Stimulated activated CD8-positive, alpha-beta memory T cell treated with anti-CD3 and anti-CD28 coated beads, Interleukin-12 subunit alpha, Interleukin-12 subunit beta, amount 100 ng/mL, for 24 hours (primary cell): Measurements from ENCODE around the gene EPHB1.

Experiments
- DNase-seq: peaks from one replicate; pipeline ENCODE4 v3.0.0-alpha.2; 2020; ENCODE audit errors: extremely low read depth

Gene EPHB1

DNA sequence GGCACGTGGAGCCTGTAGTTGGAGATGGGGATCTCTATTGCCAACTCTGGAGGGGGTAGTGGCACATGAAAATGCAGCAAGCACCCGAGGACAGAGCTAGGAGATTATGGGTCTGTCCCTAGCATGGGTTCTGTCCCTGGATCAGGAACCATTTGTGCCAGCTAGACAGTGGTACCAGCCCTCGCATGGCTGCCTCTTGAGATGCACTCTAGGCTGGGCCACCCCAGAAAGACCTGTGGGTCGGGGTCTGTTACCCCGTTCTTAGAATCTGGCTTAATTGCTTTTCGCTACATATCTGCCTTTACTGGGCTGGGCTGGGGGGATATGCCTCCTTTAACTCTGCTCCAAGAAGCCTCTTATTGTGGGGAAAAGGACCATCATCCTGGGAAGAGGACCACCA, 54.5 kb downstream of the EPHB1 start:
- no peak for DNase-seq

DNA sequence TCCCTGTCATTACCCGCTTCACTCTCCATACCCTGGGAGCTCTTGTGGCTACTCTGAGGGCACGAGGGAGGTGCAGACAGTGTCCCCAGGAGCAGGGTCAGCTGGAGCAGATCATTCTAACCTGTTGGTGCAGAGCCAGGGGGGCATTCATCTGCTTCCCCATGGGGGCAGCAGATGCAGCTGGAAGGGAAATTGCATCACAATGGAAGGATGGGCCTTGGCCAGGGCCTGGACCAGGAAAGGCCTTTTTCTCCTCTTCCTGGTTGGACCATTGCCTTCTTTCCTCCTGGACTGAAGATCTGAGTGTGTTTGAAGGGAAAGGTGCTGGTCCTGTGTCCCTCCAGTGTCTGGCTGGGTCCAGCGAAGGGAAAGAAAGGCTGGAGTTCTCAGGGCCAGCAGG, 55.7 kb downstream of the EPHB1 start:
- no peak for DNase-seq

DNA sequence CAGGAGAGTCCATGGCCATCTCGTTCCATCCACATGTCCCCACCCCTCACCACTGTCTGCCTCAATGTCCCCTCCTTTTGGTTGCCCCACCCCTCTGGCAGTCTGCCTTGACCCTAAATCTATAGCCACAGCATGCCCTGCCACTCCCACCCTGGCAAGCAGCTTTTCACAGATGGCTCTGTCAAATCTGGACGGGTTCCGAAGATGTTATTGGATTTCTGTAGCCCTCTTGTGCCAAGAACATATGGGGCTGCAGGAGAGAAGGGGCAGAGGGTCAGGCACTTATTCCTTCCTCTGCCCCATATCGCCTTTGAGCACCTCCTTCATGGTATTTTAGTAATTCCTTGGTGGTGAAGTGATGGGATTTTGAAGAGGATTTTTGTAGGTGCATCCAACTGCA, 57.1 kb downstream of the EPHB1 start:
- no peak for DNase-seq

DNA sequence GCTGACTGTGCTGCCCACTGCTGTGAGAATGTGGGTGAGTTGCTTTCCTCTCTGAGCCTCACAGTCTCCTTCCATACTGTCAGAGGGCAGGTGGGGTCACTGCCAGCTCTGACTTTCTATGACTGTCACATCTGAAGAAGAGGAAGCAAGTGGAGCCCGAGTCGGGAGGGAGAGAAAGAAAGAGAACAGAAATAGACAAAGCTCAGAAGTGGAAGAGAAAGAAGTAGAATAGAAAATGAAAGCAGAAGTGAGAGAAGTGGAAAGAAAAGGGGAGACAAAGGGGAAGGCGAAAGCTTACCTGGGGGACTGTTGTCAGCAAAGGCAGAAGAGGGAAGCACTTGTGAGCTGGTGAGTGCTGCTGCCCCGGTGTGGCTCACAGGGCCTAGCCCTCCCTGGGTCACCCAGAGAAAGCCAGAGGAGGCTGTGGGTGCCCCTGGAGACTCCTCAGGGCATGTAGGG, 57.9 kb downstream of the EPHB1 start:
- no peak for DNase-seq

DNA sequence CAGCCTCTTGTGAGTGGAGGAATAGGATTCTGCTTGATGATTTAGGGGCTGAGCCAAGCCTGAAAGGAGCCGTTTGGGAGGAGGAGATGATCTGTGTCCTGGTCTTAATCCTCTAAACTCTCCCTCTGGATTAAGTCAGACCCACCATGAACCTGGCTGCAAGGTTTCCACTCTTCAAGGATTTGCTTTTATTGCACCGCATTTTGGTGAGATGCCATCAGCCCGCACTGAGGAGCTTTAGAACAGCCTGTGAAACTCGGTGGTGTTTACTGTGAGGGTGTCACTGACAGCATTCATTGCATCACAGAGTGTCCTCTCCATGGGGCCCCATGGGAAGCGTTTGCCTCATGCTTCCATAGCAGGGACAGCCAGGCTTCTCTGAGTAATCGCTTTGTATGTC, 59.2 kb downstream of the EPHB1 start:
- no peak for DNase-seq

DNA sequence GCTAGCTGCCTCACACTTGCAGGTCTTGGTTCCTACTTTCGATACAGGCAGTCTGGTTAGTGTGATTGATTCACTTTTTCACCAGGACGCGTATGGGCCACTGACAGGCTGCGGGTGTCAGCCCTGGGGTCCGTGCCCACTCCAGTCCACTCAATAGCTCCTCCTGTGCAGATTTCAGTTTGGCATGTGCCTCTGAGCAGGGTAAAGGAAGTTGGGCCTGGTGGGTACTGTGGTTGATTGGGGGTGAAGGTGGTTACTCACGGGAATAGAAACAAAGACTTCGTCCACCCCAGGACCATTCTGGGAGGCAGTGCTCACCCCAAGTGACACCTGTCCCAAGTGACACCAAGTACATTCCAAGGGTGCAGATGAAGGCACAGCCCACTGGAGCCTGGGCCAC, 62.3 kb downstream of the EPHB1 start:
- no peak for DNase-seq

DNA sequence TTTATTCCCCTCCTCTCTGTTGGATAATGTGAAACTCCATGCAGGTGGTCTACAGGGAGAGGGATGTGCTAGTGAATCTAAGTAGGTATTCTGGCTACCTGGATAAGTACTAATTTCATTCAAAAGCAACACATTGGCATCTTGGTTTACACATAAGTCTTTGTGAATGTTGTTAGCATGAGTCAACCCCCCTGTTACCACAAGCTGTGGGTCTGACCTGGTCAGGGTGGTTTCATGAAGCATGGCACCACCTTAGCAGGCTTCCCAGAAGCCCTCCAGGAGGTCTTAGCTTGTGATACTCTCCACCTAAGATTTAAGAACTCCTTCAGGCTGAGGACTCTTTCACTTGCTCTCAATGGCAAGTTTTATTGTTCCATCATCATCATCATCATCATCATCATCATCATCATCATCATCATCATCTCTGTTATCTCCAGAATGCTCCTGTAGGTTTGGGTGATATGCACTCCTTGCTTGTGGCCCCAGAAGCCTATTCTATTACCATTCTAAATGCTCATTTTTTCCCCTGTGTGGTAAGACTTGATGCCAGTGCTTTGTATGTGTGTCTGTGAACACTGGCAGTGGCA, 62.8 kb downstream of the EPHB1 start:
- DNase-seq = no peak

DNA sequence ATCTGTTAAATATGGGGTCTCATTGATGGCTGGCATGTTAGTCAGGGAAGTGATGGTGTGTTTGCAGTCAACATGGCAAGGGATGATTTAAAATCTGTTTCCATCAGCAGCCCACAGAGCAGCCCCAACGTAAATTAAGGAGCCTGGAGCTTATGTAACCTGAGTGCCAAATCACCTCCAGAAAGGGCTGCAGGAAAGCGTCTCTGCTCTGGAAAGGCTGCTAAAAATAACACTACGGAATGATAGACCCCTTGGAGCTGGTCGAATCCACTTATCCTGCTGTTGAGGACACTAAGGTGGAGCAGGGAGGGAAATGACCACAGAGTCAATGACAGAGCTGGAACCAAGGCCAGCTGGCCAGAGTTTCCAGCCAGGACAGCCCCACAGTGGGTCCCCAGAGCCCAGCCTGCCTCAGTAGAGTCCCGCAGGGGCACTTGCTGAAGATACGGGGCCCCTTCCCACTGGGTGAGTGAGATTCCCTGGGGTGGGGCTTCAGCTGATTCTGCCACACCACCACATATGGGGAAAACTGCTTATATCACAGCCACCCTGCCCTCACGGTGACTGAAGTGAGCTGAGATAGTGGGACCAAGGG, 63.5 kb downstream of the EPHB1 start:
- DNase-seq = no peak

DNA sequence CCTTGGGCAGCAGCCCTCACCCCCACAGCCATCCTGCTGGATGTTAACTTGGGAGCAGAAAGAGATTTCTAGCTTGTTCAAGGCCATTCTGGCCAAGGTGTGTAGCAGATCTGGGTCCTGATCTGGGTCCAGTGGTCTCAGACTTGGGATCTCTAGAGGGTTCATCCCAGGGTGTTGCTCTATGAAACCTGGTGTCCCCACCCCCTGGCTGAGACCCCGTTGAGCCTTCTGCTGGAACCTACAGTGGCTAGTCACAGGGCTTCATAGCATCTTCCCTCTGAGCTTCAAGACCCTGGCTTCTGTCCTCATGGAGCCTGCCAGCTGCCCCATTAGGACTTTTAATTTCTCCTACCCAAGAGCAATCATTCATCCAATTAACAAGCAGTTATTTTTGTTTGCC, 64.3 kb downstream of the EPHB1 start:
- no peak for DNase-seq

DNA sequence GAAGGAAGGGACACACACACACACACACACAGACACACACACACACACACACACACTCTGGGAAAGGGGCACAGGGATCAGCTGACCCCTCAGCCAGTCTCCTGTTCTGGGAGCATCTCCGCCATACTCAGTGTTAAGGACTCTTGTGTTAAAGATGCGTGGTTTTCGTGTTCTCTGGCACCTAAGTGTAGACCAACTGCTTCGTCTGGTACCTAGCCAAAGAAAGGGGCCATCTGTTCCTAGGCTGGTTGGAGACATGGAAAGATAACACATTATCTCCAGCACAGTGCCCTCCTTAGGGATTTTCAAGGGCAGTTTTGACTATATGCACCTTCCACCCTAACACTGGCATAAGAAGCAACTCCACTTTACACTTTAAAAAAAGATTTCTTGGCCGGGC, 65.1 kb downstream of the EPHB1 start:
- DNase-seq = no peak

DNA sequence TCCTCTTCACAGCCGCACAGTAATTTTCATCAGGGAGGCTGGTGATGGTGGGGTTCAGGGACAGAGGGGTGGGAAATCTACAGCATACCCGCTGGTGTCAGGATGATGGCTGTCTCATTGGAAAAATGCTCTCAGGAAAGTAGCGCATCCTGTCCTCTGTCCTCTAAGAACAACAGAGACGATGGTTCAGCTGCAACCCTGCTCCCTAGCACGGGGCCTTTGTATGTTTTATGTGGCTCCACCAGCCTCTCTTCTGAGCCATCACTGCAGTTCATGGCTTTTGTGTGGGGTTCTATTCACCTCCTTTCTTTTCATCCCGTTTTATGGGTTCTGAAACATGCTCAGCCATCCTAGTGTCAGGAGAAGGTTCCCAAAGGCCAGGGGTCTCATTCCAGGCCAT, 68.9 kb downstream of the EPHB1 start:
- DNase-seq = no peak

DNA sequence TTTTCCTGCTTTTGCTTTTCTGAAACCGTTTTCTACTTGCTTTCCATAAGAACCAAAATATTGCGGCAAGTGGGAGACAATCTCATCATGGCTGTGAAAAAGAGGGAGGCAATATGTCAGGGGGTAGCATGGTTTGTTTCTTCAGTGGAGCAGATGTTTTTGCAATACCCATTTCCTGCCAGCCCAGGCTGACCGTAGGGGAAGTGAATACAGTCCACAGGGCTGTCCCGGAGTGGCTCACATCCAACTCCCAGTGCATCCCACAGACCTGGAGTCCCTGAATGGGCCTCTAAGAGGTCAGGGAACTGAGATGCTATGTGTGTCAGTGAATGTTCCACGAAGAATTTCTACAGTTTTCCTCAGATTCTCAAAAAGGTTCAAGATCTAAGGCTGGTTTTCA, 69.6 kb downstream of the EPHB1 start:
- no peak for DNase-seq

DNA sequence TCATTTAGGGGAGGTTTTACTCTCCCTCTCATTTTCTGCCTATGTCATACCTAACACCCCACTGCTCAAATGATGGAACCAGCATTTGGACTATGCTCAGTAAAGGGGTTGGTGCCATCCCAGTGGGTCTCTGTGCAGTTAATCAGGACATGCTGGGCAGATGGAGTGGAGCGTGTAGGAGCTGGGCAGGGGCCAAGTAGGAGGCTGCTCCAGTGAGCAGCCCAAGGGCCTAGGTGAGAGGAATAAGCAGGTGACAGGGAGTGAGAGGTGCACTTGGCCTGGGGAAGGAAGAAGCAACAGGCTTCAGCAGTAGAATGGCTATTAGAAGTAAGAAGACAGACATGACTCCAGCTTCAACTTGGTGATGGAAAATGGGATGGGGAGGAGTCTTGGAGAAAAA, 72.2 kb downstream of the EPHB1 start:
- DNase-seq = no peak

DNA sequence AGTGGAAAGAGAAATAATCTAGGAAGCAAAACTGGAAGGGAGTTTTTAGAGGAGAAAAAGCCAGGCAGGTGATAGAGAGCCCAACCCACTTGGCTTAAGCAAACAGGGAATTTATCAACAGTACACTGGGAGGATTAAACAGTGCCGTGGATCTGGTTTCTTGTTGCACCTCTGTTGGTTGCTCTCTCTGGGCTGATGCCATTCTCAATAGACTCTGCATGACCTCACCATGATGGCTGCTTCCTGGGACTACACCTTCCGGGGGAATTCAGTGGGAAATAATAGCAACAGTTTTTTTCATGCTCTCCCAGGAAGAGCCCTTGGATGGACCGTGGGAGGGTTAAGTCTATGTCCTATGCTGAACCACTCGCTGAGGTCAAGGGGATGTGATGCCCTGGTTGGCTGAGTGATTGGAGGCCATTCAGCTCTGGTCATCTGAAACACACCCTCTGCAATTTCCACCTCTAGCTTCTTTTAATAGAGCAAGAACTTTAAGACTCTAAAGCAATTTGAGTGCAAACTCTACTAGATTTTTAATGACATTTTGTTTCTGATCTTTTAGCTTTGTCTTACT, 74.2 kb downstream of the EPHB1 start:
- DNase-seq = no peak

DNA sequence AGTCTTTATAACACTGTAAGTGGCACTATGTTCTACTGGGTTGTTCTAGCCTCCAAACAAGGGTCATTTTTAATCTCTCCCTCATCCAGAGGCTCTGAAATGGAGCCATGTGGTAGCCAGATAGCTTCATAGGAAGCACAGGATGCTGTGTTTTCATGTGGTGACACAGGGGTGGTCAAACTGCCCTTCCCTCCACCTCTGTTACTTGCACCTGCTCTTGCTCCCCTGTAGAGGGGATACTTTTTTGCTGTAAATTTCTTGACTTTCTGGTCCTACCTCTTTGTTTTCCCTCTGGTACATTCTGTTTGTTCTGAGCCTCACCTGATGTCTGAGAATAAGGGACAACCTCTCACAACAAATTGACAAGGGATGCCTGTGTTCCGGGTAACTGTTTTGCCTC, 76.8 kb downstream of the EPHB1 start:
- DNase-seq = no peak

DNA sequence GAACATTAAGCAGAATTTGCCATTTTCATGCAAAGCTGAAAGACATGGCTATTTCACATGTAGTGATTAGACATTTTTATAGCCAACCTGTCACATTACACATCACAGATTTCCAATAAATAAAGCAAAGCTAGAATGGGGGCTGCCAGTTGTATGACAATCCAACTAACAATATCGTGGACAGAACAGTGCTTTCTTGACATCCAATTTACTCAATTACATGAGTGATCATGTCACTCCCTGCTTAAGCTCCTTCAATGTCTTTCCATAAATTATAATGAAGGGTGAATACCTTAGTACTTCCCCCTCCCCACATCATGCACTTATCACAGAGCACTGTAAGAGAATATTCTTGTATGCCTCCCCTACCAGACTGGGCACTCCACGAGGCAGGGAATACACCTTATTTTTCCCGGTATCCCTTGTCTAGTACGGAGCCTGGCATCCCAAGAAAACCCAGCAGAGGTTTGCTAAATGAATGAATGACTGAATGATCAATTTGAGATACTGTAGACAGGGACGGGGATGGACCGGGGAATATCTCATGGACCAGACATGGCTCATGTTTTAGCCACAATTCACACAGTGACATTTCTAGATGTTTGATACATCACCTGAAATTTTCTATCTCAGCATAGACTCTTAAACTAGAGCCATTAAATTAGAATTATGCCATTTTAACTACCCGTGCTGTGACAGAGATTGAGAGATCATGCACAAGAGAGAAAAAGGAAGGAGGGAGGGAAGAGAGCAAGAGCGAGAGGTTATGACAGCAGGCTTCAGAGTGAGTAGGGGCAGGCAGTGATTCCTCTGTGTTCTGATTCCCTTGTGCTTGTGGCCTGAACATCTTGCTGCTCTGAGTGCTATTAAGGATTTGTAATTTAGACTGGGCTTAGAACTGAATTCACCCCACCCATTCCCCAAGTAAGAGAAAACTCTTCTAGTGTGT, 77.7 kb downstream of the EPHB1 start:
- DNase-seq = no peak

DNA sequence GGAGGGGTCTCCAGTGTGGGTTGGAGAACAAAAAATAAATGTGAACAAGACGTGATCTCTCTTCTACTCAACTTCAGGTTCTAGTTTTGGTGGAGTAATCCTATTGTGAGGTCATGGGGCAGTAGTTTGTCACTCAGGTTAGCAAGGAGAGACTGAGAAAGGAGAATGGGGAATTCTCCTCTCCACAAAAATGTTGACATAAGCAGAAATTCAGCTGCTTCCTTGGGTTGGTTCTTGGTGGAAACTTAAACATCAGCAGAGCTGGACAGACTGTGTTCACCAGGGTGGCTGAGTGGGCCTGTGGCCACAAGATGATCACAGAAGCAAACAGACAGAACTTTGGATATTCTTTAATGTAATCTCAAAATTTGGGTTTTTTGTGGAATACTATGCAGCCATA, 78.7 kb downstream of the EPHB1 start:
- no peak for DNase-seq

DNA sequence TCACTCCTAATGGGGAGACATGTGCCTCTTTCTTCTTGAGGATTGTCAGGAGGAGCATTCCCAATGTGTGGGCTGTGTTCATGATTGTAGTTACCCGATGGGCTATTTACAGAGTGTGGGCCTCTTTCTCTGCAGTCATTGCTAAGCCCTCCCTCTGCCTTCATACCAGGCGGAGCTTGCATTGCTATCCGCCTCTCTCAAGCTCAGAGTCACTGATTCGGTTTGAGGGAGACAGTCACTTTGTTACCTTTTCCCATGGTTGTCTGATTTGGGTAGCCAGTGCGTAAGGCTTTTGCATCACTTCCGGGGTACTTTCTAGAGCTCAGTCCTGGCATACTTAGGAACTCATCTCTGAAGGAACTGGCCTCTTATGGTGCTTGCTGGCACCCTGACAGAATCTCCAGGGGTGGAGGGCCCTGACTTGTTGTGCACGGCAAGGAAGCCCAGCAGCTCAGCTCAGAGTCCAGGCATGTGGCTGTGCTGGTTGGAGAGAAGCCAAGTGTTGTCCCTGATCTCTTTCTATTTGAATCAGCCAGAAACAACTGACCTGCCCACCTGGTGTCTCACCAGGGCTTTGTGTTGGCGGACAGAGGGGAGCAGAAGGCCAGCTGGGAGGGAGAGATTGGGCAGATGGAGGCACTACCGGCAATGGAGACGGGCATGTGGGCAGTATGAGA, 79.8 kb downstream of the EPHB1 start:
- DNase-seq = no peak

DNA sequence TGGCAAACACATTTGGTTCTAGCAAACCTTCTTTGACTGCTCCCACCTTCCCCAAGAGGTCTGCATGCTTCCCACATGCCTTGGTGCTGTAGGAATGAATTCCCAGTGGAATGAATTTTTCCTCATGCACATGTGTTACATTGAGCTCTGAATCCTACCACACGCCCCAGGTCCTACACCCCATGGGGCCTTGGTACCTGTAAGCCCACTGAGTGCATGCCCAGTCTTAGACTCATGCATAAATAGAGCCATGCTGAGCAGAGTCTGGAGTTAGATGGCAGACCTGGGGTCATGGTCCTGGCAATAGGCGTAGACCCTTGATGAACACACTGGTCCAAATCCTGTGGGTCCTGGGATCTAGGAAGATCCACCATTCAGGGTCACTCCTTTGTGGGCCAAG, 81.8 kb downstream of the EPHB1 start:
- DNase-seq = no peak

DNA sequence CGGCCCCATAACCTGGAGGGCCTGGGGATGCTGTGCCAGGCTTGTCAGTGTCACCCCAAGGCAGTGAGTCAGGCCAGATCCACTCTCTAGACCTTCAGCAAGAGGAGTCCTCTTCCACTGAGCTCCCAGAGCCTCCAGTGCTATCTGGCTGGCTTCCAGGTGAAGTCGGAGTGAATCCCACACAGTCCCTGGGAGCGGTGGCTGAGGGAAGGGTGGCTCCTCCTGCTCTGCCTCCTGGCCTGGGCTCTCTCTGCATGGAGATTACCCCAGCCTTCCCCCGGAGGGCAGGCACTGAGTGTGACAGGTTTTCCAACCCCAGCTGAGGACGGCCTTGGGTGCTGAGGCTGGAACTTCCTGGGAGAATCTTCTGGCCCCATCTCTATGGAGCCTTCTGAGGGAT, 82.7 kb downstream of the EPHB1 start:
- DNase-seq = no peak

DNA sequence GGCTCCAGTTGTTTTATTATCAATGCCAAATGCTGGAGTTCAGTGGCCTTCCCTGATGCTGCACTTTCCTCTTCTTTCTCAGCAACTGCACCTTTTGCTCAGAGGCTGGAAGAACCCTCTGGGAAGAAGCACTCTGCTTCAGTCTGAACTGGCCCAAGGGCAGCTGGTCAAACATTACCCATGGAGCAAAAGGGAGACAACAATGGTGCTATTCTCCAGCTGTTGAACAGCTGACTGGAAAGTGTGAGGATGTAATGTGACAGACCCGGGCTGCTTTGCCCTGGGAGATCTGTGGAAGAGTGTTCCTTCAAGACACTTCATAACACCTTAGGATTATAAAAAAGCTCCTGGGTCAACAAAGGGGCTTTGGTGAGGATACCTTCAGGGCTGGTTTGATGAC, 84.9 kb downstream of the EPHB1 start:
- DNase-seq = no peak

DNA sequence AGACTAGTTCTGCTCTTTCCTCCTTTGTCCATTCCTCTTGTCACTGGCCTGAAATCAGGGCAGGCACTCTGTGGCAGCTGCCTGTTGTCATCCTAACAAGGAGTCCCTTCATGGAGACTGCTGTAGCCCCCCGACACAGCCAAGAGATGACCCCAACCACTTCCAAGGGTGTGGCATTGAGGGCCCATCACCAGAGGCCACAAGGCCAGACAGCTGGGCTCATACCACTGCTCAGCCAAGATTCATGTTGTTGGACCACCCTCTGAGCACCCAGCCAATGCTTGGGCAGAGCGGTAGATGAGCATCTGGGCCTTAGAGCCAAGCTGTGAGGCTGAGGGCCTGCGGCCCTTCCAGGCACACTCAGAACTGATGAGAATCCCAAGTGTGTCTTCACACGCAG, 85.4 kb downstream of the EPHB1 start:
- no peak for DNase-seq
